DND-41 (cell line): ENCODE data around the gene MMRN2.

Experiments
- CTCF ChIP-seq: IDR thresholded peaks from 2 replicates; pipeline ENCODE4 v1.5.1; 2012; ENCODE audit warnings: borderline replicate concordance, low read length, moderate library complexity, mild to moderate bottlenecking; ENCODE audit not compliant: poor library complexity, severe bottlenecking; ENCODE audit errors: extremely low read depth
- EZH2 ChIP-seq: IDR thresholded peaks from 3 replicates; pipeline ENCODE4 v1.6.1; 2012; ENCODE audit warnings: borderline replicate concordance, low read depth, mild to moderate bottlenecking, moderate library complexity, low read length, inconsistent platforms; ENCODE audit not compliant: severe bottlenecking

GRCh38 chr10:86956848-86957448 is 467 bp downstream of the MMRN2 start:
- TF ChIP-seq CTCF (no peak), EZH2 (no peak)
